Measurements from ENCODE around the gene PLD1.
A peak's percentile ranks its signal among the peaks of the same experiment; 100 is the strongest.

The PLD1 gene

DNA sequence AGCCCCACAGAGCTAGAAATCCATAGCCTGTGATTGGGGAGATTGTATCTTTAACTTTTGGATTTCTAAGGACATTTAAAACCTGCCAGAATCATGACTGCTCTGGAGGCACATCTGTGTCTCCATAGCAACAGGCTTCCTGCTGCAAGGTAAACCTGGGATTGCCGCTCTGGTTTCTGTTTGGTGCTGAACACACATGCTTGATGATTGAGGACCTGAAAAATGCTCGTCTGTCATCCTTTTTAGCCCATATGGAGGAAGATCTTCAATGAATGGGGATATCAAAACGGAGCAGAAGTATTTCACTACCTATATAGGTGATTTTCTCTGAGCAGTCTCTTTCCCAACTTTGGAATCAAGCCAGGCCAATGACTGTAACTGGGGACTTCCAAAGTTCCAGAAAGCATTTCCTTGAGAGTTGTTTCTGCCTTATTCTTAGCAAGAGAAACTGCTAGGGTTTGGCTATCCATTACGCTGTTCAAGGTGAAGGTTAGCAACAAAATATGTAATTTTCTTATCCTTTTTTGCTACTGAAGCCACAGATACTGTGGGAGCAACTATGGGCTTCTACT is 253.6 kb downstream of the PLD1 start:
- DNase-seq: peak; percentile 62

DNA sequence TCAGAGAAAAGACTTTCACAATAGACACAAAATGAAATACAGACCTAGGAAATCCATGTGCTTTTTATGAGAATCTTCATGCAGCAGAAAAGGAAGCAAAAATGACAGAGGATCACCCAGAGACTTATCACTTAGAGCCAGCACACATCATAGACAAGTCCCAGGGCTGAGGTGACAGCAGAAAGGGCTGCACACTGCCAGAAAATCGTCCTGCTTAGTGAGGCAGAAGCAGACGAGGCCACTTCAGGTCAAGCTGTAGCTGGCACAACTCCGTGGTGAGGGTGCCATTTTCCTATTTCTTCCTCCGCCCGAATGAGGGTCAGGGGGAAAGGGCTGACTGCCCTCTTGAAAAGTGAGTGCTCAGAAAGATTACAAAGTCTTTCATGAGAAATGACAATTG is 254.1 kb downstream of the PLD1 start:
- DNase-seq: no peak

DNA sequence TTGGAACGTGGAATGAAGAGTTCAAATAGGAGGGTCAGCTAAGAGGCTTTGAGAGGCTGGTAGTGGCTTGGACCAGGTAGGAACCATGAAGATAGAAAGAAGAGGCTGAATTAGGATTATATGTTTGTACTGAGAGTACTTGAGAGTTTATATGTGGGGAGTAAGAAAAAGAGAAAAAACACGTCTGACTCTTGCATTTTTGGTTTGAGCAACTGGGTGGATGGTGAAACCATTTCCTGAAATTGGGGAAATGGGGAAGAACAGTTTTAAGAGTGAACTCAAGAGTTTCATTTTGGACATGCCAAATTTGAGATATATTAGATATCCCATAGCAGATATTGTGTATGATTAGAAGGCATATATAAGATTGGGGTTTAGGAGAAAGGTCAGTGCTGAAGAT is 257.2 kb downstream of the PLD1 start:
- DNase-seq: no peak

DNA sequence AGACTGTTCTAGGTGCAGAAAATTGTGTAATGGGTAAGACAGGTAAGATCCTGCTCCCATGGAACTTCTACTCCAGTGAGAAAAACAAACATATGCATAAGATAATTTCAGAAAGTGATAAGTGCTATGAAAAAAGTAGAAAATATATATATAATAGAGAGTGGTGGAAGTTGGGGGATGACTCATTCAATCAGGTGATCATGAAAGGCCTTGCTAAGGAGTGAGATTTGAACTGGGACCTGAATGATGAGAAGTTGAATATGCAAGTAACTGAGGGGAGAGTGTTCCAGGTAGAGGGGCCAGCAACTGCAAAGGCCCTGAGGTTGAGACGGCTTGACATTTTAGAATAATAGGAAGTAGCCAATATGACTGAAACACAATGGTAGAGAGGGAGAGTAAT is 257.8 kb downstream of the PLD1 start:
- DNase-seq: no peak

DNA sequence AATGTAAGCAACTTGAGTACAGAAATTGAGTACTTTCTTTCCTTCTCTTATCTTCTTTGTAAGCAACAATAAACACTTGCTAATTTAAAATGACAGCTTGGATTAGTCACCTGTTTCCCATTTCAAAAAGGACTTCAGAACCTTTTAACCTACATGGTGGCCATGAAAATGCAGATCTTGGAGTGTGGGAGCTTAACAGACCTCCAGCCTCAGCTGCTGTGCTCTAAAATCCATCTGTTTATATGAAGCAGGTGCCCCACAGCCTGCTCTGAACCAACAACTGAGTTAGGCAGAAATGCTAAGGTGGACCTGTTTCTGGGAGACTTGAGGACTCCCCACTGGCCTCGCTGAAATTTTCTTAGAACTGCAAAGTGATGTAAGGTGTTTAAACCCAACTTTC is 259.0 kb downstream of the PLD1 start:
- no peak for DNase-seq

All from NCI-H774 (cell line).